Measurements from ENCODE around the gene CRISPLD2. TPM values are rescaled to one million over a fixed set of nuclear protein-coding genes. Genes with fewer than 3 reads are reported as not detected.
"Not testable (repeated sequence)": the region's sequence is repeated elsewhere in the genome, so short reads cannot be mapped to it uniquely, and the experiment has no call there.

Gene CRISPLD2
- total RNA-seq, 1 donor from 2014 or later, result not detected

GRCh38 chr16:84868829-84869472 is 49.2 kb downstream of the CRISPLD2 start:
- Mint-ChIP-seq H3K4me1 (ENCODE audit: low read depth) (no peaks in the 10 kb centered on the region), H3K36me3 (ENCODE audit: low read depth) (no peaks in the 10 kb centered on the region), H3K27ac (no peak overlapping the region), H3K27me3 (ENCODE audit: insufficient read depth) (no peaks in the 10 kb centered on the region), H3K4me3 (no peak overlapping the region), H3K9me3 (no peaks in the 10 kb centered on the region)
- no peak for DNase-seq (ENCODE audit: low spot score)
- intact Hi-C loops (cut with micrococcal nuclease), result no loop called here

DNA sequence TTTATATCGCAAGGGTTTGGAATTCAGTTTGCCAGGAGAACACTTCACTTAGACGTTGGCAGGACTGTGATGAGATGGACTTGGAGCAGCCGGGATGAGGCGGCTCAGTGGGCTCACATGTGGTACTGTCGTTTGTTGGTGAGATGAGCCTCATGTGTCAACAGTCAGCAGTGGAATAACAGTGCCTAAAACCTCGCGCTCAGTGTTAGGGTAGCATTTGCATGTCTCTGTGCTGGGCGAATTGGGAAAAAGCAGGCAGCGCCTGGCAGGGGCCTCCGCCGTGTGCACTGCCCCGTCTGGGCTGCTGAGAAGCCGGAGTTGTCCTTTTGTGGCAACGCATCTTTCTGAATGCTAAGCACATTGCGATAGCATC is 49.7 kb downstream of the CRISPLD2 start:
- Mint-ChIP-seq H3K36me3 (ENCODE audit: low read depth) (no peaks in the 10 kb centered on the region), H3K27me3 (ENCODE audit: insufficient read depth) (no peaks in the 10 kb centered on the region), H3K4me3 (no peak overlapping the region), H3K4me1 (ENCODE audit: low read depth) (no peaks in the 10 kb centered on the region), H3K27ac (no peak overlapping the region), H3K9me3 (no peaks in the 10 kb centered on the region)
- no peak for DNase-seq (ENCODE audit: low spot score)
- intact Hi-C loops (cut with micrococcal nuclease), result no loop called here

GRCh38 chr16:84872971-84873370 is 53.2 kb downstream of the CRISPLD2 start:
- DNase-seq (ENCODE audit: low spot score); intact Hi-C loops (cut with micrococcal nuclease); H3K4me3 Mint-ChIP-seq; H3K27ac Mint-ChIP-seq; H3K9me3 Mint-ChIP-seq; H3K27me3 Mint-ChIP-seq (ENCODE audit: insufficient read depth); H3K36me3 Mint-ChIP-seq (ENCODE audit: low read depth); H3K4me1 Mint-ChIP-seq (ENCODE audit: low read depth): not testable (repeated sequence)

GRCh38 chr16:84874004-84874435 is 54.2 kb downstream of the CRISPLD2 start:
- H3K27ac Mint-ChIP-seq, result no peak overlapping the region
- H3K4me1 Mint-ChIP-seq (ENCODE audit: low read depth), result no peaks in the 10 kb centered on the region
- H3K36me3 Mint-ChIP-seq (ENCODE audit: low read depth), result no peaks in the 10 kb centered on the region
- H3K27me3 Mint-ChIP-seq (ENCODE audit: insufficient read depth), result no peaks in the 10 kb centered on the region
- no peak overlapping the region for H3K4me3 Mint-ChIP-seq
- intact Hi-C loops (cut with micrococcal nuclease), result no loop called here
- no peak for DNase-seq (ENCODE audit: low spot score)
- H3K9me3 Mint-ChIP-seq, result no peaks in the 10 kb centered on the region

DNA sequence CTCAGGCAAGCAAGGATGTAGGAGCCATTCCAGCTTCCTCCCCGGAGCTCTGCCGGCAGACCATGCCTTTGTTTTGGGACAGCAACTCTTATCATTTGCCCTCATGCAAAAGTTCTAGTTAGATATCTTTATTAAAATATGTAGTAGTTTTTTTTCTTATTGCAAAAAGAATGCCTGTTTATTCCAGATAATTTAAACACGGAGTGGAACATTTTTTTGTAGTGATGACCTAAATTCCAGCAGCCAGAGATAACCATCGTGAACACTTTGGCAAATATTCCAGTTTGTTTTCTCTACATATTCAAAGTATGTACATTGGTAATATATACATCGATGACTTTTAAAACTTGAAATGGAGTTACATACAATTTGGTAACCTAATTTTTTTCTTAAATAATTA is 54.8 kb downstream of the CRISPLD2 start:
- no peaks in the 10 kb centered on the region for H3K9me3 Mint-ChIP-seq
- DNase-seq (ENCODE audit: low spot score), result no peak
- no peaks in the 10 kb centered on the region for H3K4me1 Mint-ChIP-seq (ENCODE audit: low read depth)
- intact Hi-C loops (cut with micrococcal nuclease), result no loop called here
- no peaks in the 10 kb centered on the region for H3K36me3 Mint-ChIP-seq (ENCODE audit: low read depth)
- H3K27ac Mint-ChIP-seq, result no peak overlapping the region
- H3K4me3 Mint-ChIP-seq, result no peak overlapping the region
- no peaks in the 10 kb centered on the region for H3K27me3 Mint-ChIP-seq (ENCODE audit: insufficient read depth)

DNA sequence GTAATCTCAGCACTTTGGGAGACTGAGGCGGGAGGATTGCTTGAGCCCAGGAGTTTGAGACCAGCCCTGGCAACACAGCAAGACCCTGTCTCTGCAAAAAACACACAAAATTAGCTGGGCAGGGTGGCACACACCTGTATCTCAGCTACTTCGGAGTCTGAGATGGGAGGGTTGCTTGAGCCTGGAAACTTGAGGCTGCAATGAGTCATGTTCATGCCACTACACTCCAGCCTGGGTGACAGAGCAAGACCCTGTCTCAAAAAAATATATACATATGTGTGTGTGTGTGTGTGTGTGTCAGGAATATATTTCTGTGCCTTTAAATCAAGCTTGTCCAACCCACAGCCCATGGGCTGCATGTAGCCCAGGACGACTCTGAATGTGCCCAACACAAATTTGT is 55.2 kb downstream of the CRISPLD2 start:
- no peaks in the 10 kb centered on the region for H3K36me3 Mint-ChIP-seq (ENCODE audit: low read depth)
- H3K27ac Mint-ChIP-seq, result no peak overlapping the region
- no peak for DNase-seq (ENCODE audit: low spot score)
- intact Hi-C loops (cut with micrococcal nuclease), result no loop called here
- no peaks in the 10 kb centered on the region for H3K27me3 Mint-ChIP-seq (ENCODE audit: insufficient read depth)
- H3K4me1 Mint-ChIP-seq (ENCODE audit: low read depth), result no peaks in the 10 kb centered on the region
- no peaks in the 10 kb centered on the region for H3K9me3 Mint-ChIP-seq
- H3K4me3 Mint-ChIP-seq, result no peak overlapping the region

DNA sequence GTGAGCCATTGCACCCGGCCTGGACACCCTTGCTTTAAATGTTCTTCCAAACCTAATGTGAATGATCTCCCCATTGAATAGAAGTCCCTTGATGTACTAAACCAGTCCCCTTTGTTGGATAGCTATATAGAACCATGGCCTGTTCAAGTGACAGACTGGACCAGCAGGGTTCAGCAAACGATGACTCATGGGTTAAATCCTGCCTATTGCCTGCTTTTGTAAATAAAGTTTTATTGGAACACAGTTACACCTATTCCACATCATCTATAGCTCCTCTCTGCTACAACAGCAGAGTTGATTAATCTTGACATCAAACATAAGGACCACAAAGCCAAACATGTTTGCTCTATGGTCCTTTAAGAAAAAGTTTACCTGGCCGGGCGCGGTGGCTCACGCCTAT is 56.1 kb downstream of the CRISPLD2 start:
- Mint-ChIP-seq H3K4me1 (ENCODE audit: low read depth) (no peaks in the 10 kb centered on the region), H3K4me3 (no peak overlapping the region), H3K27ac (no peak overlapping the region), H3K9me3 (no peaks in the 10 kb centered on the region), H3K27me3 (ENCODE audit: insufficient read depth) (no peaks in the 10 kb centered on the region), H3K36me3 (ENCODE audit: low read depth) (no peaks in the 10 kb centered on the region)
- intact Hi-C loops (cut with micrococcal nuclease), result no loop called here
- DNase-seq (ENCODE audit: low spot score), result no peak

DNA sequence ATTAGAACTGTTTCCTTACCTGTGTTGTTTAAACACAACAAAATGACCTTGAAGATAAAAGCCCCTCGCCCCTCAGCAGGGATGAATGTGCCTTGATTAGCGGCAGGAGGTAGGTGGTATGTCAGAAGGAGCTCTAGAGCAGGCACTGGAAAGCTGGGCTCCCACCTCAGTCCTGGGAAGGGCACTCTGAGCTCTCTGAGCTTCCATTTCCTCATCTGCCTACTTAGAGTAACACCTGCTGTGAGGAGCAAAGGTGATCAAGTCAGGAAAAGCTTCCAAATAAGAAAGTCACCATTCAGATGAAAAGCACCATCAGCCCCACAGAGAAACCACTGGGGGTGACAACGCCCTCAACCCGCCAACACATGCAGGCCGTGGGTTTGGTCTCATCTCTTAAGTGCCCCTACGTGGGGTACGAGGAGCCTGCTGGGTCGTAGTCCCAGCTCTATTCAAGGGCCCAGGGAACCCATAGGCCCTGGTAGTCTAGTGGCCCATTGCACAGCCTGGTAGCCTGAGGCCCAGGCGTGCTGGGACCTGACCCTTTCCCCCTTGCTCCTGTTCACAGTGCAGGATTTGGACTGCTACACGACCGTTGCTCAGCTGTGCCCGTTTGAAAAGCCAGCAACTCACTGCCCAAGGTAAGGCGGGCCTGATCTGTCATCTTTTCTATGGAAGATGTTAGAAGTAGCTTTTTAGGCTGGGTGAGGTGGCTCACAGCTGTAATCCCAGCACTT is 57.3 kb downstream of the CRISPLD2 start:
- intact Hi-C loops (cut with micrococcal nuclease), result no loop called here
- Mint-ChIP-seq H3K27ac (no peak overlapping the region), H3K9me3 (no peaks in the 10 kb centered on the region), H3K36me3 (ENCODE audit: low read depth) (no peaks in the 10 kb centered on the region), H3K4me1 (ENCODE audit: low read depth) (no peaks in the 10 kb centered on the region), H3K4me3 (no peak overlapping the region), H3K27me3 (ENCODE audit: insufficient read depth) (no peaks in the 10 kb centered on the region)
- DNase-seq (ENCODE audit: low spot score), result no peak

GRCh38 chr16:84878770-84879169 is 59.0 kb downstream of the CRISPLD2 start:
- no peak for DNase-seq (ENCODE audit: low spot score)
- no peaks in the 10 kb centered on the region for H3K36me3 Mint-ChIP-seq (ENCODE audit: low read depth)
- peaks cover 6% of the 10 kb centered on the region for H3K27me3 Mint-ChIP-seq (ENCODE audit: insufficient read depth)
- H3K4me1 Mint-ChIP-seq (ENCODE audit: low read depth), result no peaks in the 10 kb centered on the region
- H3K27ac Mint-ChIP-seq, result no peak overlapping the region
- intact Hi-C loops (cut with micrococcal nuclease), result no loop called here
- no peak overlapping the region for H3K4me3 Mint-ChIP-seq
- H3K9me3 Mint-ChIP-seq, result no peaks in the 10 kb centered on the region

DNA sequence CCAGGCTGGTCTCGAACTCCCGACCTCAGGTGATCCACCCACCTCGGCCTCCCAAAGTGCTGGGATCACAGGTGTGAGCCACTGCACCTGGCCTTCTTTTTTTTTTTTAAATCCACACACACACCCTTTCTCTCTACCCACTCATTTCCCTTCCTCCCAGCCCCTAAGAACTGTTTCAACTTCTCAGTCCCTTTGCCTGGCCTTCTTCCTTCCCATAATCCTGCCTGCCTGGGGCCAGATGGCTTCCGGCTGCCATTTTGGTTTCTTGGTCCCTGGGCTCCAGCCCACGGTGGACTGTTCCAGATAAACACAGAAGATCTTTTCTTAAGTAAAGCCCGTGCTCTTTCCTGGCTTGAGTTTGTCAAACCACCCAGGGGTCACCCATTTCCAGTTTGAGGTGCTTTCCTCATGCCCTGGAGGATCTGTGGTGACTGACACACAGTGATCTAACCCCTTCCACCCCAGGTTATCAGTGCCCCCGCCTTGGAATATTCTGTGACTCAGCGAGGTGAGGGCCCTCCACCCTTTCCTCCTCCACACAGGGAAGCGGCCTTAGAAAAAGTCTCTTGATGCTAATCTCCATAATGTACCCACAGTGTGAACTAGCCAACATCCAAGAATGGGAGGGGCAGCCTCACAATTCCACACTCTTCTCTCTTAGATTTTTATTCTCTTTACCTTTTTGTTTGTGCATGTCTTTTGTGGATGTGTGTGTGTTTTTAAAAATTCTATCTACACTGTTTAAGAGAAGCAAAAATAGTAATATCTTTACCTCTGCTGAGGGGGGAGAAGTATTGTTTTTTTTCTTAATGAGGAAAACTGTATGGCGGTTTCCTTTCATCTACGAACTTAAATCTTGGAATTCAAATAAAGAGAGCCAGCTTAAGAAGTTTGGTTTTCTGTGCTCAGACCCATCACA is 60.0 kb downstream of the CRISPLD2 start:
- H3K9me3 Mint-ChIP-seq, result no peaks in the 10 kb centered on the region
- no peak overlapping the region for H3K4me3 Mint-ChIP-seq
- no peak overlapping the region for H3K27ac Mint-ChIP-seq
- intact Hi-C loops (cut with micrococcal nuclease), result no loop called here
- DNase-seq (ENCODE audit: low spot score), result no peak
- H3K4me1 Mint-ChIP-seq (ENCODE audit: low read depth), result no peaks in the 10 kb centered on the region
- H3K36me3 Mint-ChIP-seq (ENCODE audit: low read depth), result no peaks in the 10 kb centered on the region
- H3K27me3 Mint-ChIP-seq (ENCODE audit: insufficient read depth), result peaks cover 8% of the 10 kb centered on the region

DNA sequence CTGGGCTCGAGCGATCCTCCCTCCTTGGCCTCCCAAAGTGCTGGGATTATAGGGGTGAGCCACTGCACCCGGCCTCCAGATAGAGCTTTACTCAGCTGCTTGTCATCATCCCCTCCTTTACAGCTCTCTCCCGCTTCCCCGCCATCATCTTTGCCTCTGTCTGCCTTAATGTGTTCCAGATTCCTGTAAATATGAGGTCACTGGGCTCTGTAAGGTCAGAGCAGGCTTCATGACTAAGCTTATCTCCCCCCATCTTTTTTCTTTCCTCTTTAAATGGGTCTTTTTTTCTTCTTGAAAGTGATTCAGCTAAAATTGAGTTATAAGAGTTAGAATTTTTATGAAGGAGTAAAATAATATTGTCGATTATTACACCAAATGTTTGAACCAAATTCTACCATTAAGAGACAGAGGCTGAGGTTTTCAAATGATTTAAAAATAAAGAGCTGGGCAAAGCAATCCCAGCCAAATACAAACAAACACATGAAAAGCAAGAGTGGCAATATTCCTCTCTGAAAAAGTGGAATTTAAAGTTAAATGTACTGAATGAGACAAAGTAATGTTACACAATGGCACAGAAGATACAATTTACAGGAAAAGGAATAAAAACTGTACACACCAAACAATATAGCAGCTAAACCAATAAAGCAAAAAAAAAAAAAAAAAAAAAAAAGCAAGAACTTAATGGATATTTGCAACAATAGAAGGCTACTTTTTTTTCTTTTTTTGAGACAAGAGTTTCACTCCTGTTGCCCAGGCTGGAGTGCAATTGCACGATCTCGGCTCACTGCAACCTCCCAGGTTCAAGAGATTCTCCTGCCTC is 62.1 kb downstream of the CRISPLD2 start:
- Mint-ChIP-seq H3K27ac (no peak overlapping the region), H3K27me3 (ENCODE audit: insufficient read depth) (peaks cover 10% of the 10 kb centered on the region), H3K4me3 (no peak overlapping the region), H3K4me1 (ENCODE audit: low read depth) (no peaks in the 10 kb centered on the region), H3K36me3 (ENCODE audit: low read depth) (no peaks in the 10 kb centered on the region), H3K9me3 (no peaks in the 10 kb centered on the region)
- intact Hi-C loops (cut with micrococcal nuclease), result no loop called here
- DNase-seq (ENCODE audit: low spot score), result no peak

GRCh38 chr16:84883301-84883700 is 63.5 kb downstream of the CRISPLD2 start:
- Mint-ChIP-seq H3K36me3 (ENCODE audit: low read depth) (no peaks in the 10 kb centered on the region), H3K27me3 (ENCODE audit: insufficient read depth) (peaks cover 12% of the 10 kb centered on the region), H3K4me3 (no peak overlapping the region), H3K4me1 (ENCODE audit: low read depth) (no peaks in the 10 kb centered on the region), H3K27ac (no peak overlapping the region), H3K9me3 (no peaks in the 10 kb centered on the region)
- intact Hi-C loops (cut with micrococcal nuclease), result no loop called here
- DNase-seq (ENCODE audit: low spot score), result no peak
